HepG2 (cell line): ENCODE measurements around the gene FXN. TPM values are rescaled to one million over a fixed set of nuclear protein-coding genes. Genes with fewer than 3 reads are reported as not detected.

Experiments used
- ATF1 ChIP-seq: IDR thresholded peaks from 2 replicates; pipeline ENCODE4 v1.6.1; 2016; ENCODE audit warnings: mild to moderate bottlenecking, control low read depth
- KAT8 ChIP-seq: IDR thresholded peaks from 2 replicates; pipeline ENCODE4 v1.6.1; 2016; ENCODE audit warnings: missing genetic modification reagents, missing compliant biosample characterization
- KDM4B ChIP-seq: sonication (generic); formaldehyde crosslinking; IDR thresholded peaks from 2 replicates; pipeline ENCODE4 v1.4.0; 2020; ENCODE audit warnings: missing genetic modification reagents
- MED1 ChIP-seq: sonication (generic); formaldehyde crosslinking; IDR thresholded peaks from 2 replicates; pipeline ENCODE4 v1.4.0; 2020; ENCODE audit warnings: missing genetic modification reagents
- MLLT10 ChIP-seq: sonication (generic); formaldehyde crosslinking; IDR thresholded peaks from 2 replicates; pipeline ENCODE4 v1.4.0; 2020; ENCODE audit warnings: missing genetic modification reagents
- NR2C2 ChIP-seq: sonication (generic); formaldehyde crosslinking; IDR thresholded peaks from 2 replicates; pipeline ENCODE4 v1.4.0; 2020; ENCODE audit warnings: missing genetic modification reagents, mild to moderate bottlenecking, moderate library complexity, borderline replicate concordance
- RFX1 ChIP-seq: fragments of 450-650 bp; IDR thresholded peaks from 2 replicates; pipeline ENCODE4 v1.6.1; 2017
- SMC3 ChIP-seq: IDR thresholded peaks from 2 replicates; pipeline ENCODE4 v1.6.1; 2011; ENCODE audit warnings: low read length, improper control_type of control experiment
- TAF15 ChIP-seq: fragments of 200-400 bp; formaldehyde crosslinking; IDR thresholded peaks from one replicate; pipeline ENCODE4 v1.6.1; 2018; ENCODE audit warnings: mild to moderate bottlenecking, low read depth, low read length; ENCODE audit not compliant: poor library complexity, severe bottlenecking
- TARDBP ChIP-seq: sonication (generic); formaldehyde crosslinking; IDR thresholded peaks from 2 replicates; pipeline ENCODE4 v1.8.0; 2022; ENCODE audit warnings: mild to moderate bottlenecking, missing genetic modification reagents
- THAP11 ChIP-seq: IDR thresholded peaks from 2 replicates; pipeline ENCODE4 v1.6.1; 2016; ENCODE audit warnings: missing biosample characterization, missing genetic modification reagents
- ZNF441 ChIP-seq: sonication (generic); formaldehyde crosslinking; IDR thresholded peaks from 2 replicates; pipeline ENCODE4 v1.7.0; 2021; ENCODE audit warnings: missing genetic modification reagents, borderline replicate concordance
- ZNF530 ChIP-seq: sonication (generic); formaldehyde crosslinking; IDR thresholded peaks from 2 replicates; pipeline ENCODE4 v1.5.0; 2020; ENCODE audit warnings: low read depth, mild to moderate bottlenecking, missing genetic modification reagents
- ZNF572 ChIP-seq: sonication (generic); formaldehyde crosslinking; IDR thresholded peaks from 2 replicates; pipeline ENCODE4 v1.5.1; 2020; ENCODE audit warnings: mild to moderate bottlenecking, missing genetic modification reagents
- ZNF629 ChIP-seq: sonication (generic); formaldehyde crosslinking; conservative IDR thresholded peaks from 2 replicates; pipeline ENCODE4 v1.5.0; 2020; ENCODE audit warnings: missing genetic modification reagents
- ZNF772 ChIP-seq: sonication (generic); formaldehyde crosslinking; IDR thresholded peaks from 2 replicates; pipeline ENCODE4 v1.5.0; 2020; ENCODE audit warnings: mild to moderate bottlenecking, missing genetic modification reagents
- polyA plus RNA-seq, 8 experiments: library from polyadenylated mRNA; depleted of rRNA in 3 of 8; stranded (reverse) in 7 of 8; unstranded in 1 of 8; fragments of >200 nt; fragmentation: Illumina TruSeq in 4 of 8; extraction: Trizol in 4 of 8; gene quantifications; 2 replicates each; pipeline versions ENCODE4 v1.2.1 to v1.2.3, GENCODE V29; 2011 to 2016; ENCODE audit warnings: low read depth in 4 of 8, missing spikeins in 1 of 8, mixed read lengths in 1 of 8; ENCODE audit not compliant: insufficient read depth in 1 of 8
- total RNA-seq, 5 experiments: library from RNA; depleted of rRNA; stranded (reverse); fragments of >200 nt; fragmentation: Illumina TruSeq; extraction: Trizol; gene quantifications; 2 replicates each; pipeline ENCODE4 v1.2.3, GENCODE V29; 2016; ENCODE audit warnings: low read depth in 1 of 5
- TF ChIP-seq, protein P1 (sequence below): IDR thresholded peaks from 2 replicates; pipeline ENCODE4 v1.4.0; 2020; ENCODE audit warnings: mild to moderate bottlenecking, missing genetic modification reagents
- TF ChIP-seq, protein P2 (sequence below): sonication (generic); formaldehyde crosslinking; IDR thresholded peaks from 2 replicates; pipeline ENCODE4 v1.5.1; 2020; ENCODE audit warnings: mild to moderate bottlenecking, missing genetic modification reagents
- TF ChIP-seq, protein P3 (sequence below): sonication (generic); formaldehyde crosslinking; IDR thresholded peaks from 2 replicates; pipeline ENCODE4 v1.8.0; 2023; ENCODE audit warnings: mild to moderate bottlenecking, missing genetic modification reagents
- TF ChIP-seq, protein P4 (sequence below): sonication (generic); formaldehyde crosslinking; conservative IDR thresholded peaks from 2 replicates; pipeline ENCODE4 v1.4.0; 2020; ENCODE audit warnings: missing genetic modification reagents

FXN gene
- total and polyA plus RNA-seq, 2 of the 13 experiments (the other 11 are each of a cell fraction or from before 2014, with no cell fraction given), result 24.1 to 26.0 TPM

DNA sequence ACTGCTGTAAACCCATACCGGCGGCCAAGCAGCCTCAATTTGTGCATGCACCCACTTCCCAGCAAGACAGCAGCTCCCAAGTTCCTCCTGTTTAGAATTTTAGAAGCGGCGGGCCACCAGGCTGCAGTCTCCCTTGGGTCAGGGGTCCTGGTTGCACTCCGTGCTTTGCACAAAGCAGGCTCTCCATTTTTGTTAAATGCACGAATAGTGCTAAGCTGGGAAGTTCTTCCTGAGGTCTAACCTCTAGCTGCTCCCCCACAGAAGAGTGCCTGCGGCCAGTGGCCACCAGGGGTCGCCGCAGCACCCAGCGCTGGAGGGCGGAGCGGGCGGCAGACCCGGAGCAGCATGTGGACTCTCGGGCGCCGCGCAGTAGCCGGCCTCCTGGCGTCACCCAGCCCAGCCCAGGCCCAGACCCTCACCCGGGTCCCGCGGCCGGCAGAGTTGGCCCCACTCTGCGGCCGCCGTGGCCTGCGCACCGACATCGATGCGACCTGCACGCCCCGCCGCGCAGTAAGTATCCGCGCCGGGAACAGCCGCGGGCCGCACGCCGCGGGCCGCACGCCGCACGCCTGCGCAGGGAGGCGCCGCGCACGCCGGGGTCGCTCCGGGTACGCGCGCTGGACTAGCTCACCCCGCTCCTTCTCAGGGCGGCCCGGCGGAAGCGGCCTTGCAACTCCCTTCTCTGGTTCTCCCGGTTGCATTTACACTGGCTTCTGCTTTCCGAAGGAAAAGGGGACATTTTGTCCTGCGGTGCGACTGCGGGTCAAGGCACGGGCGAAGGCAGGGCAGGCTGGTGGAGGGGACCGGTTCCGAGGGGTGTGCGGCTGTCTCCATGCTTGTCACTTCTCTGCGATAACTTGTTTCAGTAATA is at the start of gene FXN (continued):
- TF ChIP-seq, protein P1, sequence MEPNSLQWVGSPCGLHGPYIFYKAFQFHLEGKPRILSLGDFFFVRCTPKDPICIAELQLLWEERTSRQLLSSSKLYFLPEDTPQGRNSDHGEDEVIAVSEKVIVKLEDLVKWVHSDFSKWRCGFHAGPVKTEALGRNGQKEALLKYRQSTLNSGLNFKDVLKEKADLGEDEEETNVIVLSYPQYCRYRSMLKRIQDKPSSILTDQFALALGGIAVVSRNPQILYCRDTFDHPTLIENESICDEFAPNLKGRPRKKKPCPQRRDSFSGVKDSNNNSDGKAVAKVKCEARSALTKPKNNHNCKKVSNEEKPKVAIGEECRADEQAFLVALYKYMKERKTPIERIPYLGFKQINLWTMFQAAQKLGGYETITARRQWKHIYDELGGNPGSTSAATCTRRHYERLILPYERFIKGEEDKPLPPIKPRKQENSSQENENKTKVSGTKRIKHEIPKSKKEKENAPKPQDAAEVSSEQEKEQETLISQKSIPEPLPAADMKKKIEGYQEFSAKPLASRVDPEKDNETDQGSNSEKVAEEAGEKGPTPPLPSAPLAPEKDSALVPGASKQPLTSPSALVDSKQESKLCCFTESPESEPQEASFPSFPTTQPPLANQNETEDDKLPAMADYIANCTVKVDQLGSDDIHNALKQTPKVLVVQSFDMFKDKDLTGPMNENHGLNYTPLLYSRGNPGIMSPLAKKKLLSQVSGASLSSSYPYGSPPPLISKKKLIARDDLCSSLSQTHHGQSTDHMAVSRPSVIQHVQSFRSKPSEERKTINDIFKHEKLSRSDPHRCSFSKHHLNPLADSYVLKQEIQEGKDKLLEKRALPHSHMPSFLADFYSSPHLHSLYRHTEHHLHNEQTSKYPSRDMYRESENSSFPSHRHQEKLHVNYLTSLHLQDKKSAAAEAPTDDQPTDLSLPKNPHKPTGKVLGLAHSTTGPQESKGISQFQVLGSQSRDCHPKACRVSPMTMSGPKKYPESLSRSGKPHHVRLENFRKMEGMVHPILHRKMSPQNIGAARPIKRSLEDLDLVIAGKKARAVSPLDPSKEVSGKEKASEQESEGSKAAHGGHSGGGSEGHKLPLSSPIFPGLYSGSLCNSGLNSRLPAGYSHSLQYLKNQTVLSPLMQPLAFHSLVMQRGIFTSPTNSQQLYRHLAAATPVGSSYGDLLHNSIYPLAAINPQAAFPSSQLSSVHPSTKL (CRISPR knock-in tag), result peak; percentile 48
- no peak for TF ChIP-seq ATF1 (CRISPR knock-in tag)
- TF ChIP-seq ZNF629 (CRISPR knock-in tag), result 0 out of 2 replicates have a peak, but pooled peaks have one; percentile 33
- no peak for TF ChIP-seq ZNF530
- peak; percentile 26; the same call in 1 of the 2 replicates for TF ChIP-seq ZNF772 (CRISPR knock-in tag)
- TF ChIP-seq, protein P2, sequence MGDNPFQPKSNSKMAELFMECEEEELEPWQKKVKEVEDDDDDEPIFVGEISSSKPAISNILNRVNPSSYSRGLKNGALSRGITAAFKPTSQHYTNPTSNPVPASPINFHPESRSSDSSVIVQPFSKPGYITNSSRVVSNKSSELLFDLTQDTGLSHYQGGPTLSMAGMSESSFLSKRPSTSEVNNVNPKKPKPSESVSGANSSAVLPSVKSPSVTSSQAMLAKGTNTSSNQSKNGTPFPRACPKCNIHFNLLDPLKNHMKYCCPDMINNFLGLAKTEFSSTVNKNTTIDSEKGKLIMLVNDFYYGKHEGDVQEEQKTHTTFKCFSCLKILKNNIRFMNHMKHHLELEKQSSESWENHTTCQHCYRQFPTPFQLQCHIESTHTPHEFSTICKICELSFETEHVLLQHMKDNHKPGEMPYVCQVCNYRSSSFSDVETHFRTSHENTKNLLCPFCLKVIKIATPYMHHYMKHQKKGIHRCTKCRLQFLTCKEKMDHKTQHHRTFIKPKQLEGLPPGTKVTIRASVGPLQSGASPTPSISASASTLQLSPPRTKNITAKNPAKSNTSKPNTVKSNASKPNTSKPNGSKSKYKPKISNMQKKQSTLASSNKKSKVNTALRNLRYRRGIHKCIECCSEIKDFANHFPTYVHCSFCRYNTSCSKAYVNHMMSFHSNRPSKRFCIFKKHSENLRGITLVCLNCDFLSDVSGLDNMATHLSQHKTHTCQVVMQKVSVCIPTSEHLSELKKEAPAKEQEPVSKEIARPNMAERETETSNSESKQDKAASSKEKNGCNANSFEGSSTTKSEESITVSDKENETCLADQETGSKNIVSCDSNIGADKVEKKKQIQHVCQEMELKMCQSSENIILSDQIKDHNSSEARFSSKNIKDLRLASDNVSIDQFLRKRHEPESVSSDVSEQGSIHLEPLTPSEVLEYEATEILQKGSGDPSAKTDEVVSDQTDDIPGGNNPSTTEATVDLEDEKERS (CRISPR knock-in tag), result peak; percentile 74; the same call in 1 of the 2 replicates
- TF ChIP-seq TAF15, result peak; percentile 56
- TF ChIP-seq, protein P3, sequence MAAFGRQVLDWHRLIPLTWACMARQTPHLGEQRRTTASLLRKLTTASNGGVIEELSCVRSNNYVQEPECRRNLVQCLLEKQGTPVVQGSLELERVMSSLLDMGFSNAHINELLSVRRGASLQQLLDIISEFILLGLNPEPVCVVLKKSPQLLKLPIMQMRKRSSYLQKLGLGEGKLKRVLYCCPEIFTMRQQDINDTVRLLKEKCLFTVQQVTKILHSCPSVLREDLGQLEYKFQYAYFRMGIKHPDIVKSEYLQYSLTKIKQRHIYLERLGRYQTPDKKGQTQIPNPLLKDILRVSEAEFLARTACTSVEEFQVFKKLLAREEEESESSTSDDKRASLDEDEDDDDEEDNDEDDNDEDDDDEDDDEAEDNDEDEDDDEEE, result peak; percentile 73; the same call in 1 of the 2 replicates
- TF ChIP-seq KAT8 (CRISPR knock-in tag), result peak; percentile 74
- peak; percentile 19; the same call in 1 of the 2 replicates for TF ChIP-seq SMC3
- peak; percentile 68 for TF ChIP-seq THAP11 (CRISPR knock-in tag)
- TF ChIP-seq KDM4B (CRISPR knock-in tag), result 0 out of 2 replicates have a peak, but pooled peaks have one; percentile 27
- TF ChIP-seq ZNF572, result 0 out of 2 replicates have a peak, but pooled peaks have one; percentile 26
- TF ChIP-seq MED1, result peak; percentile 75
- TF ChIP-seq NR2C2 (CRISPR knock-in tag), result 0 out of 2 replicates have a peak, but pooled peaks have one; percentile 34
- no peak for TF ChIP-seq RFX1
- TF ChIP-seq TARDBP (CRISPR knock-in tag), result peak; percentile 89
- TF ChIP-seq, protein P4, sequence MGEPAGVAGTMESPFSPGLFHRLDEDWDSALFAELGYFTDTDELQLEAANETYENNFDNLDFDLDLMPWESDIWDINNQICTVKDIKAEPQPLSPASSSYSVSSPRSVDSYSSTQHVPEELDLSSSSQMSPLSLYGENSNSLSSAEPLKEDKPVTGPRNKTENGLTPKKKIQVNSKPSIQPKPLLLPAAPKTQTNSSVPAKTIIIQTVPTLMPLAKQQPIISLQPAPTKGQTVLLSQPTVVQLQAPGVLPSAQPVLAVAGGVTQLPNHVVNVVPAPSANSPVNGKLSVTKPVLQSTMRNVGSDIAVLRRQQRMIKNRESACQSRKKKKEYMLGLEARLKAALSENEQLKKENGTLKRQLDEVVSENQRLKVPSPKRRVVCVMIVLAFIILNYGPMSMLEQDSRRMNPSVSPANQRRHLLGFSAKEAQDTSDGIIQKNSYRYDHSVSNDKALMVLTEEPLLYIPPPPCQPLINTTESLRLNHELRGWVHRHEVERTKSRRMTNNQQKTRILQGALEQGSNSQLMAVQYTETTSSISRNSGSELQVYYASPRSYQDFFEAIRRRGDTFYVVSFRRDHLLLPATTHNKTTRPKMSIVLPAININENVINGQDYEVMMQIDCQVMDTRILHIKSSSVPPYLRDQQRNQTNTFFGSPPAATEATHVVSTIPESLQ, result no peak
- TF ChIP-seq MLLT10 (CRISPR knock-in tag), result no peak
- TF ChIP-seq ZNF441, result peak; percentile 95
